BJ (cell line): ENCODE results near the gene CHSY1. TPM values are rescaled to one million over a fixed set of nuclear protein-coding genes. Genes with fewer than 3 reads are reported as not detected.

Experiments
- CTCF ChIA-PET: fragments of 350-600 bp; formaldehyde crosslinking; extraction: SDS; loops from one replicate; lab custom pipeline; 2021; ENCODE audit warnings: antibody characterized with exemption, inconsistent platforms; lab: Yijun Ruan, JAX
- POLR2A ChIA-PET: fragments of 300-600 bp; sonication (Branson Sonifier 250); formaldehyde crosslinking; extraction: SDS; loops from one replicate; lab custom pipeline; 2021; ENCODE audit warnings: antibody characterized with exemption; lab: Charles Lee
- DNase-seq: peaks from one replicate; pipeline ENCODE4 v3.0.0-alpha.2; 2011; ENCODE audit warnings: low read depth
- H3K27me3 ChIP-seq: 2 replicates; pipeline ENCODE4 v1.6.0; 2011; ENCODE audit warnings: low read length; ENCODE audit not compliant: control insufficient read depth, insufficient read depth
- H3K36me3 ChIP-seq: 2 replicates; pipeline ENCODE4 v1.5.1; 2011; ENCODE audit warnings: low read length; ENCODE audit not compliant: control insufficient read depth, insufficient read depth
- H3K4me3 ChIP-seq: 2 replicates; pipeline ENCODE4 v1.5.1; 2011; ENCODE audit warnings: low read depth, mild to moderate bottlenecking, control low read depth, low read length
- polyA plus RNA-seq: library from polyadenylated mRNA; depleted of rRNA; stranded (reverse); fragments of >200 nt; gene quantifications from 2 replicates; pipeline ENCODE4 v1.2.3, GENCODE V29; 2011
- TF ChIP-seq, protein P1 (sequence below): IDR thresholded peaks from 2 replicates; pipeline ENCODE4 v1.5.1; 2011; ENCODE audit warnings: low read depth, mild to moderate bottlenecking, control low read depth, inconsistent platforms, low read length, moderate library complexity; ENCODE audit not compliant: insufficient read depth

The CHSY1 gene
- polyA plus RNA-seq, 1 experiment, result 17.7 TPM

DNA sequence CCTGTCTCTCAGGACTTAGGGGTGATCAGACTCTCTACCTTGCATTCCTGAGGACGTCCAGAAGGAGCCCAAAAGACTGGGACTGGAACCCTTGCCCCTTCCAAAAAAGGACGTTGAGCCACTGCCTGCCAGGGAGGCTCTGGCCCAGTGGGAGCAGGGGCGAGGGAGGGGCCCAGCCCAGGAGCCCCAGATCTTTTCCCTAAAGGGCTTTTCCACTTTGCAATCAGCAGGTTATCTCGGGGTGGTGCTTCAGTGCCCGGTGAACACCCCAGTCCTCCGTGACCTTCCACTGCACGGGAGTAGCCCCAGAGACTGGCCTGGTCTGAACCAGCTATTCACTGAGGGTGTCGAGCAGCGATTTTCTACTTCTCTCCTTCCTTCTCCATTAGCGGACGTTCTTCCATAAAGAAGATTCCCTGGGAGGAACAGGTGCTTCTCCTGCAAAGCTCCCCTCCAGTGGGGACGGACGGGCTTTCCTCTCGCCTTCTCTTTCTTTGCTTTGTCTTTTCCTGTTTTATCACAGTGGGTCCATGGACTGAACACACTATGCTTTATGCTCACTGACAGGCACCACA is 113.7 kb downstream of the CHSY1 start:
- no peak for DNase-seq
- TF ChIP-seq, protein P1, sequence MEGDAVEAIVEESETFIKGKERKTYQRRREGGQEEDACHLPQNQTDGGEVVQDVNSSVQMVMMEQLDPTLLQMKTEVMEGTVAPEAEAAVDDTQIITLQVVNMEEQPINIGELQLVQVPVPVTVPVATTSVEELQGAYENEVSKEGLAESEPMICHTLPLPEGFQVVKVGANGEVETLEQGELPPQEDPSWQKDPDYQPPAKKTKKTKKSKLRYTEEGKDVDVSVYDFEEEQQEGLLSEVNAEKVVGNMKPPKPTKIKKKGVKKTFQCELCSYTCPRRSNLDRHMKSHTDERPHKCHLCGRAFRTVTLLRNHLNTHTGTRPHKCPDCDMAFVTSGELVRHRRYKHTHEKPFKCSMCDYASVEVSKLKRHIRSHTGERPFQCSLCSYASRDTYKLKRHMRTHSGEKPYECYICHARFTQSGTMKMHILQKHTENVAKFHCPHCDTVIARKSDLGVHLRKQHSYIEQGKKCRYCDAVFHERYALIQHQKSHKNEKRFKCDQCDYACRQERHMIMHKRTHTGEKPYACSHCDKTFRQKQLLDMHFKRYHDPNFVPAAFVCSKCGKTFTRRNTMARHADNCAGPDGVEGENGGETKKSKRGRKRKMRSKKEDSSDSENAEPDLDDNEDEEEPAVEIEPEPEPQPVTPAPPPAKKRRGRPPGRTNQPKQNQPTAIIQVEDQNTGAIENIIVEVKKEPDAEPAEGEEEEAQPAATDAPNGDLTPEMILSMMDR, result no peak
- ChIA-PET POLR2A (no interaction called here), CTCF (no interaction called here)
- Histone ChIP-seq H3K36me3 (no peaks in the 10 kb centered on the region), H3K4me3 (no peak overlapping the region), H3K27me3 (no peaks in the 10 kb centered on the region)

DNA sequence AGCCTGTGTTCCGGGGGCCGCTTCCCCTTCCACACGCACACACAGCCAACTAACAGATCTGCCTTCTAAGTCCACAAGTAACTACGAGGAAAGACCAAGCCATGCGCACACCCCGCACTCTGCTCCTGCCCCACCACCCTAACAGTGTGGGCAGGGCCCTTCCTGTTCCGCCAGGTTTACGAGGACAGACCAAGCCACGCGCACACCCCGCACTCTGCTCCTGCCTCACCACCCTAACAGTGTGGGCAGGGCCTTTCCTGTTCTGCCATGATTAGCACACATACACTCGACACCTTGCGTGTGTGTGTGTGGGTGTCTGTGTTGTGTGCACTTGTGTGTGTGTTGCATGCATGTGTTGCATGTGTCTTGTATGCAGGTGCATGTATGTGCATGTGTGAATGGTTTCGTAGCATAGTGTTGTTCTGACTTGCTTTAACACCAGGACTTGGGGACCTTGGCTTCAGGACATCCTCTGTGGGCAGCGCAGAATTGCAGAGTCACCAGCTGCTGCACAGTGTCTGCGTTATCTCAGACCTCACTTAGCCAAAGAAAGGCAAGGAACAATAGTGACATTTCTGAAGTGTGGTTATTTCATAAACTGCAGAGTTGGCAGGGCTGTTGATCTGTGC is 114.4 kb downstream of the CHSY1 start:
- ChIA-PET CTCF (no interaction called here), POLR2A (no interaction called here)
- TF ChIP-seq, protein P1, result no peak
- H3K27me3 ChIP-seq, result no peaks in the 10 kb centered on the region
- H3K36me3 ChIP-seq, result no peaks in the 10 kb centered on the region
- no peak for DNase-seq
- H3K4me3 ChIP-seq, result no peak overlapping the region

DNA sequence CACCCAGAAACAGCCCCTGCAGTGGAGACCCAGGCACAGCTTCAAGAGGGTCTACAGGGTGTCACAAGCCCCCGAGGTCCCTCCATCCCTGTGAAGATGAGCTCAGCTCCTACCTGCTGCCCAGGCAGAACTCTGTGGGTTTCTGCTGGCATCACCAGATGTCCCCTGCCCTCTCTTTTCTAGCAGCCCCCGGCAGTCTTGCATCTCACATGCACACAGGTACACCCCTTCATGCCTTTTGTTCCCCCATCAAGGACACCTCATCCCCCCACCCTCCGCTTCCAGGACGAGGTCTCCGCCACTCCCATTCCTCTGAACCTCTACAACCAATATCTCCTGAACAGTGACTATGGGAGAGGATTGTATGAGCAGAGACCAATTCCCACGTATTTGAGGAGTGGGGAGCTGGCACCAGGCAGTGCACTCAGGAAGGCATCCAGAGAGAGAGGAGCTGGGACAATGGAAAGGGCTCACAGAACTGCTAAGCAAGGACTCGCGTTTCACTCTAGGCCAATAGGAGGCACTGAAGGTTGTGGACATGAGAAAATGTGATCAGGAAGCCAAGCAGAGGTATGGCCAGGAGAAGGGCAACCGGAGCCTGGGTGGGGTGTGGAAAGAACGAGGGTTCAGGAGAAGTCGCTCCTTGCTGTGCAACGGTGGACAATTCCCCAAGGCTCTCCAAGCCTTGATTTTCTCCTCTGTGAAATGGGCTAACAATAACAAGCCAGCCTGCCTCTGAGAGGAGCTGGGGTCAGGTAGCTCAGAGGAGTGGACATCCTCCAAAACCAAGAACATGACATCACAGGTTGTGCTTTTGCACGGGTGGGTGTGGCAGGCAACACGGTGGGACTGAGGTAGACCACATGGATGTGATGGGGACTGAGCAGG is 115.2 kb downstream of the CHSY1 start:
- Histone ChIP-seq H3K4me3 (no peak overlapping the region), H3K27me3 (no peaks in the 10 kb centered on the region), H3K36me3 (no peaks in the 10 kb centered on the region)
- TF ChIP-seq, protein P1, result no peak
- POLR2A ChIA-PET, result no interaction called here
- no peak for DNase-seq
- CTCF ChIA-PET, result no interaction called here

DNA sequence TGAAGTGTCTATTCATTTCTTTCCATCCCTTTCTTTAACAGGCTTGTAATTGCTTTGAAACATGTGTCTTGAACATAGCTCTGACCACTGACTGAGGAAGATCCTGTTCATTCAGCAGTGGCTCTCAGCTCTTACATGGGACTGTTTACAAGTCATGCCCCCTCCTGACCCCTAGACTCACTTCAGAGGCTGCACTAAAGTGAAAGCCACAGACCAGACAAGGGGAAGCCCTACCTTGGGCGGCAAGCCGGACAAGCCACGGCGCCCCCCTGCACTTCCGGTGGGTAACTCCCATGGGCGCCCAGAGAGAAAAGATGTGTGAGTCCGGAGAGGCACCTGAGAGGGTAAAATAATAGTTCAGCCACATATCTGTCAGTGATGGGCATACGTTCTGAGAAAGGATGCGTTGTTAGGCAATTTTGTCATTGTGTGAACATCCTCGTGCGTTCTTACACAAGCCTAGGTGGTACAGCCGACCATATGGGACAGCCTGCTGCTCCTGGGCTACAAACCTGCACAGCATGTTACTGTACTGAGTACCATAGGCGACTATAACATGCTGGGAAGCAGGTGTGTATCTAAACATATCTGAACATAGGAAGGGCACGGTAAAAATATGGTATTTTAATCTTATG is 116.2 kb downstream of the CHSY1 start:
- CTCF ChIA-PET, result interaction anchor here (0.6 kb wide), 1 partner anchor 124 kb away, joined by 3 read pairs; no protein-coding TSS in a partner anchor

More for the DNA sequence above, 116.2 kb downstream of the CHSY1 start:
- Histone ChIP-seq H3K36me3 (no peaks in the 10 kb centered on the region), H3K27me3 (no peaks in the 10 kb centered on the region), H3K4me3 (no peak overlapping the region)
- TF ChIP-seq, protein P1, result no peak
- DNase-seq, result no peak
- POLR2A ChIA-PET, result no interaction called here
